Activated naive CD8-positive, alpha-beta T cell treated with anti-CD3 and anti-CD28 coated beads for 36 hours (primary cell): ENCODE results near the gene CTNNBIP1. TPM values are rescaled to one million over a fixed set of nuclear protein-coding genes. Genes with fewer than 3 reads are reported as not detected.
"Not testable (repeated sequence)": the region's sequence is repeated elsewhere in the genome, so short reads cannot be mapped to it uniquely, and the experiment has no call there.

Experiments
- DNase-seq: peaks from one replicate; pipeline ENCODE4 v3.0.0; 2021
- H3K27ac Mint-ChIP-seq: one replicate; pipeline ENCODE4 v1.8.0; 2022; ENCODE audit warnings: mild to moderate bottlenecking, moderate library complexity, mixed read lengths
- H3K27me3 Mint-ChIP-seq: one replicate; pipeline ENCODE4 v1.8.0; 2022; ENCODE audit warnings: mild to moderate bottlenecking, mixed read lengths
- H3K36me3 Mint-ChIP-seq: one replicate; pipeline ENCODE4 v1.8.0; 2021; ENCODE audit warnings: mild to moderate bottlenecking, mixed read lengths
- H3K4me1 Mint-ChIP-seq: one replicate; pipeline ENCODE4 v1.8.0; 2021; ENCODE audit warnings: mixed read lengths
- H3K4me3 Mint-ChIP-seq: one replicate; pipeline ENCODE4 v1.8.0; 2022; ENCODE audit warnings: mild to moderate bottlenecking, moderate library complexity, mixed read lengths
- H3K9me3 Mint-ChIP-seq: one replicate; pipeline ENCODE4 v1.8.0; 2022; ENCODE audit warnings: mixed read lengths
- total RNA-seq, 2 experiments: library from RNA; stranded (reverse); gene quantifications; one replicate each; pipeline ENCODE4 v1.2.3, GENCODE V29; 2021

The CTNNBIP1 gene
- total RNA-seq, 2 experiments from 2014 or later, result 8.0 to 8.6 TPM

DNA sequence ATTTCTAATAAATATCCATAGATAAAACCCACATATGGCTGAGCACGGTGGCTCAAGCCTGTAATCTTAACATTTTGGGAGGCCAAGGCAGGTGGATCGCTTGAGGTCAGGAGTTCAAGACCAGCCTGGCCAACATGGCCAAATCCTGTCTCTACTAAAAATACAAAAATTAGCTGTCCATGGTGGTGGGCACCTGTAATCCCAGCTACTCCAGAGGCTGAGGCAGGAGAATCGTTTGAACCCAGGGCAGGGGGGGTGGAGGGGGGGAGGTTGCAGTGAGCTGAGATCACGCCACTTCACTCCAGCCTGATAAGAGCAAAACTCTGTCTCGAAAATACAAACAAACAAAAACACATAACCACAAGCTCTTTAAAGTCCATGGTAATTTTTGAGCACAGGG is 104.1 kb downstream of the CTNNBIP1 start:
- not testable (repeated sequence) for H3K27me3 Mint-ChIP-seq, H3K9me3 Mint-ChIP-seq, H3K36me3 Mint-ChIP-seq, DNase-seq, H3K4me3 Mint-ChIP-seq, H3K27ac Mint-ChIP-seq
- H3K4me1 Mint-ChIP-seq, result peaks cover 36% of the 10 kb centered on the region

DNA sequence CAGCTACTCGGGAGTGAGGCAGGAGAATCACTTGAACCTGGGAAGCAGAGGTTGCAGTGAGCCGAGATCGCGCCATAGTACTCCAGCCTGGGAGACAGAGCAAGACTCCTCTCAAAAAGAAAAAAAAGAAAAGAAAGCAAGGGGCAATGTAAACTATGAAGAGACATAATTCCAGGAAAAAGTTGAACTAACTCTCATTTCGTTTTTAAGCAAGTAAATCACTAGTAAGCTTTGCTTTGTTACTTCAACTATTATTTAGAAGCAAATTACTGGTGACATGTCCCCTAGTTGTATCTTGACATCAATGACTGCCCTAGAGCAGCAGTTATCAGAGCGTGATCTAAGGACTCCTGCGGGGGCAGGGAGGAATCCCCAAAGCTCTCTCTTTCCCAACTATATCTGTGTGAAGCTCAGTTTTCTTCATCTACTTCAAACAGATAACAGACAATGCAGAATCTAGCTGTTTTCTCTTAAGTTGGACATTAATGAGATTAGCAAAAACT is 105.0 kb downstream of the CTNNBIP1 start:
- Mint-ChIP-seq H3K27me3 (no peaks in the 10 kb centered on the region), H3K4me1 (peaks cover 38% of the 10 kb centered on the region), H3K9me3 (peaks cover under 1% of the 10 kb centered on the region), H3K4me3 (no peak overlapping the region), H3K27ac (no peak overlapping the region), H3K36me3 (peaks cover 4% of the 10 kb centered on the region)
- no peak for DNase-seq

DNA sequence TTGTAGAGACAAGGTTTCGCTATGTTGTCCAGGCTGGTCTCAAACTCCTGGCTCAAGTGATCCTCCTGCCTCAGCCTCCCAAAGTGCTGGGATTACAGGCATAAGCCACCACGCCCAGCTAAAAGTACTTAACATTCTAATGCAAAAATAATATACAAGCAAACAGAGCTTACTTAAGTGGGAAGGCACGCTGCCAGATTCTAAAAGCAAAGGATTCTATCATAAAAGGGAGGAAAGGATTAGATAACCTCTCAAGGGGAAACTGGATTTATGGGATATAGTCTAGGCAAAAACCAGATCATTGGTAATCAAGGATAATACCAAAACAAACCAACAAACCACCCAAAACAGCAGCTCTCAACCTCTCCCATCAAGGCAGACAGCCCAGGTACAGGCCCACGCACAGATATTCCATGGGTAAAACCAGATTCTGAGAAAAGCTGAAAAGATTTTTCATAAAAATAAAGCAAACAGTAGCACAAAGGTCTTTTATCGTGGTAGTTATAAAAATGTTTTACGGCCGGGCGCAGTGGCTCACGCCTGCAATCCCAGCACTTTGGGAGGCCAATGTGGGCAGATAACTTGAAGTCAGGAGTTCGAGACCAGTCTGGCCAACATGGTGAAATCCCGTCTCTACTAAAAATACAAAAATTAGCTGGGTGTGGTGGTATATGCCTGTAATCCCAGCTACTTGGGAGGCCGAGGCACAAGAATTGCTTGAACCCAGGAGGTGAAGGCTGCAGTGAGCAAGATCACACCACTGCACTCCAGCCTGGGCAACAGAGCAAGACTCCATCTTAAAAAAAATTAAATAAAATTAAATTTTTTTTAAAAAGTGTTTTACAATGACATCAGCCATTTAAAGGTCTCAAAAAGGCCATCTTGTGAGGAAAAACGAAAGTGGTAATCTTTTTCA is 106.8 kb downstream of the CTNNBIP1 start:
- H3K4me3 Mint-ChIP-seq, H3K9me3 Mint-ChIP-seq, H3K27me3 Mint-ChIP-seq, DNase-seq, H3K27ac Mint-ChIP-seq, H3K36me3 Mint-ChIP-seq: not testable (repeated sequence)
- peaks cover 48% of the 10 kb centered on the region for H3K4me1 Mint-ChIP-seq

DNA sequence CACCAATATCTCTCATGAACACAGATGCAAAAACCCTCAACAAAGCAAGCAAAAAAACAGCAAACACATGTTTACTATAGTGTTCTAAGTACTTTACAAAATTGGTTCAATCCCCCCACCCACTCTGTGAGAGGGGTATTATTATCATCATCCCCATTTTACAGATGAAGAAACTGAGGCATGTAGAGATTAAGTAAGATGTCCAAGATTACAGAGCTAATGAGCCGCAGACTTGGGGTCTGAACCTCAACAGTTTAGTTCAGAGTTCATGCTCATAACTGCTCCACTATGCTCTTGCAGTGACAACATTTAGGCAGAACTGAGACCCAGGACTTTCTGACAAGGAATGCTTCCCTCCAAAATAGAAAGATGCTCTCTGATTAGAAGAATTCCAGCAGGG is 108.2 kb downstream of the CTNNBIP1 start:
- Mint-ChIP-seq H3K4me1 (peaks cover 49% of the 10 kb centered on the region), H3K9me3 (peaks cover 1% of the 10 kb centered on the region), H3K36me3 (peaks cover 10% of the 10 kb centered on the region), H3K4me3 (no peak overlapping the region), H3K27me3 (no peaks in the 10 kb centered on the region), H3K27ac (no peak overlapping the region)
- DNase-seq, result no peak

Other genes starting within 250 kb of the CTNNBIP1 start
- 10 to 100 TPM; 30.4 to 31.0 TPM for gene CLSTN1, start 86.3 kb downstream of the CTNNBIP1 start, total RNA-seq
- 10 to 100 TPM; 30.9 to 31.4 TPM for gene LZIC, start 33.1 kb upstream of the CTNNBIP1 start, total RNA-seq
- 1 to 10 TPM; 7.9 to 9.4 TPM for gene NMNAT1, start 33.2 kb upstream of the CTNNBIP1 start, total RNA-seq
- gene RBP7, start 87.0 kb upstream of the CTNNBIP1 start, total RNA-seq, result not detected
- 10 to 100 TPM; 32.9 to 35.9 TPM for gene UBE4B, start 122.7 kb upstream of the CTNNBIP1 start, total RNA-seq